ENCODE results near the gene TIA1.

TIA1 gene

GRCh38 chr2:70261501-70261900 lies 13.1 kb upstream of the TIA1 start:
- TF ChIP-seq CTCF (conservative IDR thresholded peaks at IDR 0.05; ENCODE audit: low read length), result no peak
- peak; percentile 24 for DNase-seq (ENCODE audit: low read depth)
- H3K4me3 ChIP-seq (ENCODE audit: low read length), result no peak overlapping the region

GRCh38 chr2:70258532-70258875 lies 10.1 kb upstream of the TIA1 start:
- TF ChIP-seq CTCF (conservative IDR thresholded peaks at IDR 0.05; ENCODE audit: low read length), result no peak
- peak; percentile 35 for DNase-seq (ENCODE audit: low read depth)
- peak overlapping the region; percentile 78 for H3K4me3 ChIP-seq (ENCODE audit: low read length)

- H3K4me3 ChIP-seq (ENCODE audit: low read length), result no peak overlapping the region
- DNase-seq (ENCODE audit: low read depth), result no peak
- no peak for TF ChIP-seq CTCF (conservative IDR thresholded peaks at IDR 0.05; ENCODE audit: low read length)
These were observed 7.3 kb upstream of the TIA1 start for GRCh38 chr2:70255637-70256314.

- TF ChIP-seq CTCF (conservative IDR thresholded peaks at IDR 0.05; ENCODE audit: low read length), result no peak
- no peak overlapping the region for H3K4me3 ChIP-seq (ENCODE audit: low read length)
- no peak for DNase-seq (ENCODE audit: low read depth)
These were observed 2.0 kb upstream of the TIA1 start for GRCh38 chr2:70250434-70250833.

- peak; percentile 20 for DNase-seq (ENCODE audit: low read depth)
- peak overlapping the region; percentile 97 for H3K4me3 ChIP-seq (ENCODE audit: low read length)
- no peak for TF ChIP-seq CTCF (conservative IDR thresholded peaks at IDR 0.05; ENCODE audit: low read length)
These were observed 856 bp downstream of the TIA1 start for GRCh38 chr2:70247364-70248180.

GRCh38 chr2:70243806-70244584 lies 4.4 kb downstream of the TIA1 start:
- TF ChIP-seq CTCF (conservative IDR thresholded peaks at IDR 0.05; ENCODE audit: low read length), result no peak
- H3K4me3 ChIP-seq (ENCODE audit: low read length), result no peak overlapping the region
- DNase-seq (ENCODE audit: low read depth), result no peak
